Loucy (cell line): ENCODE results near the gene GSX2.

Experiments used
- H2AFZ ChIP-seq: fragments of 200-600 bp; sonication (generic); 2 replicates; pipeline ENCODE4 v1.6.0; 2016; ENCODE audit warnings: antibody characterized with exemption, mild to moderate bottlenecking, low read length, moderate library complexity
- H3F3A ChIP-seq: fragments of 200-600 bp; 2 replicates; pipeline ENCODE4 v1.6.0; 2016; ENCODE audit warnings: antibody characterized with exemption, low read depth, mild to moderate bottlenecking
- H3K27me3 ChIP-seq: fragments of 200-600 bp; sonication (generic); 2 replicates; pipeline ENCODE4 v1.6.1; 2014; ENCODE audit warnings: low read length, mild to moderate bottlenecking; ENCODE audit not compliant: insufficient read depth, poor library complexity, severe bottlenecking
- H3K36me3 ChIP-seq: fragments of 200-600 bp; sonication (generic); 2 replicates; pipeline ENCODE4 v1.6.1; 2016; ENCODE audit warnings: low read length; ENCODE audit not compliant: insufficient read depth
- H3K4me1 ChIP-seq: fragments of 200-600 bp; sonication (generic); 2 replicates; pipeline ENCODE4 v1.5.1; 2014; ENCODE audit warnings: low read length, mild to moderate bottlenecking; ENCODE audit not compliant: insufficient read depth, poor library complexity, severe bottlenecking
- H3K4me2 ChIP-seq: fragments of 200-600 bp; sonication (generic); 2 replicates; pipeline ENCODE4 v1.6.0; 2014; ENCODE audit warnings: antibody characterized with exemption, low read length, low read depth, mild to moderate bottlenecking; ENCODE audit not compliant: poor library complexity, severe bottlenecking
- H3K4me3 ChIP-seq: fragments of 200-600 bp; sonication (generic); 2 replicates; pipeline ENCODE4 v1.5.1; 2014; ENCODE audit warnings: low read length, mild to moderate bottlenecking, mixed read lengths; ENCODE audit not compliant: poor library complexity, severe bottlenecking
- H3K79me2 ChIP-seq: fragments of 200-600 bp; sonication (generic); 2 replicates; pipeline ENCODE4 v1.6.1; 2014; ENCODE audit warnings: low read length; ENCODE audit not compliant: insufficient read depth
- H3K9ac ChIP-seq: fragments of 200-600 bp; sonication (generic); 2 replicates; pipeline ENCODE4 v1.6.0; 2014; ENCODE audit warnings: mild to moderate bottlenecking, low read depth, low read length, moderate library complexity; ENCODE audit not compliant: poor library complexity, severe bottlenecking
- H3K9me2 ChIP-seq: fragments of 200-600 bp; sonication (generic); replicated peaks from 2 replicates; pipeline ENCODE4 v1.6.1; 2016; ENCODE audit warnings: low read depth, low read length, mixed read lengths
- H3K9me3 ChIP-seq: fragments of 200-600 bp; sonication (generic); 2 replicates; pipeline ENCODE4 v1.6.1; 2014; ENCODE audit warnings: mild to moderate bottlenecking, antibody characterized with exemption, low read length, low read depth; ENCODE audit not compliant: insufficient read depth
- H4K20me1 ChIP-seq: fragments of 200-600 bp; sonication (generic); 2 replicates; pipeline ENCODE4 v1.6.0; 2014; ENCODE audit warnings: antibody characterized with exemption, low read length, mild to moderate bottlenecking; ENCODE audit not compliant: insufficient read depth, poor library complexity, severe bottlenecking
- CTCF ChIP-seq: fragments of 200-600 bp; sonication (generic); conservative IDR thresholded peaks from 2 replicates; pipeline ENCODE4 v1.5.1; 2014; ENCODE audit warnings: mild to moderate bottlenecking, antibody characterized with exemption, low read length
- EZH2phosphoT487 ChIP-seq: fragments of 200-600 bp; IDR thresholded peaks from 2 replicates; pipeline ENCODE4 v1.6.1; 2018; ENCODE audit warnings: antibody characterized with exemption, mild to moderate bottlenecking, moderate library complexity, borderline replicate concordance

Gene GSX2

GRCh38 chr4:54082168-54082567, 17.8 kb upstream of the GSX2 start:
- Histone ChIP-seq H4K20me1 (no peaks in the 10 kb centered on the region), H3K4me1 (no peaks in the 10 kb centered on the region), H2AFZ (no peak overlapping the region), H3K4me3 (no peak overlapping the region), H3F3A (no peaks in the 10 kb centered on the region), H3K36me3 (no peaks in the 10 kb centered on the region), H3K9me3 (no peaks in the 10 kb centered on the region), H3K9me2 (no peaks in the 10 kb centered on the region), H3K4me2 (no peak overlapping the region), H3K79me2 (no peaks in the 10 kb centered on the region), H3K9ac (no peak overlapping the region), H3K27me3 (no peaks in the 10 kb centered on the region)
- no peak for TF ChIP-seq EZH2phosphoT487
- TF ChIP-seq CTCF, result no peak

GRCh38 chr4:54085284-54085683, 14.7 kb upstream of the GSX2 start:
- no peak overlapping the region for H3K9ac ChIP-seq
- H3K9me3 ChIP-seq, result no peaks in the 10 kb centered on the region
- H3K4me3 ChIP-seq, result no peak overlapping the region
- no peak overlapping the region for H3K4me2 ChIP-seq
- no peaks in the 10 kb centered on the region for H3K27me3 ChIP-seq
- H4K20me1 ChIP-seq, result no peaks in the 10 kb centered on the region
- H2AFZ ChIP-seq, result no peak overlapping the region
- H3K36me3 ChIP-seq, result no peaks in the 10 kb centered on the region
- TF ChIP-seq CTCF, result no peak
- no peaks in the 10 kb centered on the region for H3K9me2 ChIP-seq
- H3F3A ChIP-seq, result no peaks in the 10 kb centered on the region
- H3K4me1 ChIP-seq, result no peaks in the 10 kb centered on the region
- no peaks in the 10 kb centered on the region for H3K79me2 ChIP-seq

DNA sequence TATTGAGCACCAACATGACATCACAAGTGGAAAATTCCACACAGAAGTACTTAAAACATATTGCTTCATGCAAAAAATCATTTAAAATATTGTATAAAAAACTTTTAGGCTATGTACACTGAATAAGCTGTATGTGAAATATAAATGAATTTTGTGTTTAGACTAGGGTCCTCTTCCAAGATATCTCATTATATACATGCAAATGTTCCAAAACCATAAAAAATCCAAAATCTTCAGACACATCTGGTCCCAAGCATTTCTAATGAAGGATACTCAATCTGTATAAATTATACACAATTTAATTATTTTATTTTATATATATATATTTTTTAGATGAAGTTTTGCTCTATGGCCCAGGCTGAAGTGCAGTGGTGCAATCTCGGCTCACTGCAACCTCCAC, 10.1 kb upstream of the GSX2 start:
- Histone ChIP-seq H3K4me2 (no peak overlapping the region), H3K4me1 (no peaks in the 10 kb centered on the region), H3K9me3 (no peaks in the 10 kb centered on the region), H2AFZ (no peak overlapping the region), H3K9me2 (no peaks in the 10 kb centered on the region), H4K20me1 (no peaks in the 10 kb centered on the region), H3K9ac (no peak overlapping the region), H3K27me3 (no peaks in the 10 kb centered on the region), H3K79me2 (no peaks in the 10 kb centered on the region), H3K36me3 (no peaks in the 10 kb centered on the region), H3K4me3 (no peak overlapping the region), H3F3A (no peaks in the 10 kb centered on the region)
- TF ChIP-seq EZH2phosphoT487 (no peak), CTCF (no peak)
